K562 (cell line): ENCODE data around the gene FAM117A. TPM values are rescaled to one million over a fixed set of nuclear protein-coding genes. Genes with fewer than 3 reads are reported as not detected.
A peak's percentile ranks its signal among the peaks of the same experiment; 100 is the strongest.

ENCODE experiments used
- BHLHE40 ChIP-seq: IDR thresholded peaks from 2 replicates; pipeline ENCODE4 v1.6.1; 2011; ENCODE audit warnings: low read length, improper control_type of control experiment
- CBX3 ChIP-seq, 2 experiments: IDR thresholded peaks; 1 replicate in 1 of 2; 2 replicates in 1 of 2; pipeline ENCODE4 v1.6.1; 2012; ENCODE audit warnings: inconsistent platforms in 2 of 2, low read length in 2 of 2, borderline replicate concordance in 1 of 2, control low read depth in 1 of 2
- CEBPB ChIP-seq: fragments of 450-650 bp; IDR thresholded peaks from 2 replicates; pipeline ENCODE4 v1.6.1; 2016; ENCODE audit warnings: missing genetic modification characterization, missing compliant biosample characterization
- DMBX1 ChIP-seq: fragments of 250-450 bp; sonication (Bioruptor Pico); IDR thresholded peaks from 2 replicates; pipeline ENCODE4 v1.8.0; 2022; ENCODE audit warnings: inconsistent platforms, mild to moderate bottlenecking, moderate library complexity, borderline replicate concordance
- FOXK2 ChIP-seq, 2 experiments: fragments of 450-650 bp; IDR thresholded peaks in 1 of 2; conservative IDR thresholded peaks in 1 of 2; 2 replicates each; pipeline ENCODE4 v1.6.1; 2016; ENCODE audit warnings: low read depth in 2 of 2, mild to moderate bottlenecking in 1 of 2
- IFI16 ChIP-seq: fragments of 250-450 bp; sonication (Bioruptor Pico); IDR thresholded peaks from 2 replicates; pipeline ENCODE4 v2.1.2; 2022; ENCODE audit warnings: mild to moderate bottlenecking, inconsistent platforms
- MCM3 ChIP-seq: fragments of 450-650 bp; IDR thresholded peaks from 2 replicates; pipeline ENCODE4 v1.6.1; 2016
- NFE2 ChIP-seq: IDR thresholded peaks from 2 replicates; pipeline ENCODE4 v1.6.1; 2014; ENCODE audit warnings: antibody characterized with exemption, low read depth
- NFIX ChIP-seq: fragments of 250-450 bp; sonication (Bioruptor Pico); IDR thresholded peaks from 2 replicates; pipeline ENCODE4 v1.4.0; 2020; ENCODE audit warnings: low read depth, mild to moderate bottlenecking, moderate library complexity
- RBM22 ChIP-seq: fragments of 200-400 bp; formaldehyde crosslinking; IDR thresholded peaks from 2 replicates; pipeline ENCODE4 v1.6.1; 2018; ENCODE audit warnings: low read length, low read depth; ENCODE audit not compliant: poor library complexity, severe bottlenecking
- RBM25 ChIP-seq: fragments of 200-400 bp; formaldehyde crosslinking; IDR thresholded peaks from 2 replicates; pipeline ENCODE4 v1.6.1; 2018; ENCODE audit warnings: low read length, low read depth, moderate library complexity; ENCODE audit not compliant: severe bottlenecking
- TEAD4 ChIP-seq, 2 experiments: sonication (generic) in 1 of 2; formaldehyde crosslinking in 1 of 2; IDR thresholded peaks; 2 replicates each; pipeline versions ENCODE4 v1.6.1 to v1.8.0; 2012 to 2022; ENCODE audit warnings: borderline replicate concordance in 1 of 2, inconsistent platforms in 1 of 2, low read length in 1 of 2, mild to moderate bottlenecking in 1 of 2, missing genetic modification reagents in 1 of 2
- ZNF143 ChIP-seq: sonication (generic); formaldehyde crosslinking; IDR thresholded peaks from 2 replicates; pipeline ENCODE4 v1.9.0; 2022; ENCODE audit warnings: mild to moderate bottlenecking, missing genetic modification reagents
- ZNF583 ChIP-seq: fragments of 250-450 bp; sonication (Bioruptor Pico); IDR thresholded peaks from 2 replicates; pipeline ENCODE4 v1.4.0; 2020
- ZNF584 ChIP-seq: fragments of 200-800 bp; sonication (Bioruptor generic); IDR thresholded peaks from 2 replicates; pipeline ENCODE4 v1.6.1; 2016; ENCODE audit warnings: low read depth, mild to moderate bottlenecking, missing genetic modification characterization, missing compliant biosample characterization
- polyA plus RNA-seq, 8 experiments: library from polyadenylated mRNA; depleted of rRNA in 4 of 8; stranded (reverse) in 5 of 8; unstranded in 3 of 8; fragments of >200 nt; fragmentation: Nextera tagmentation in 2 of 8; fragmentation: Illumina TruSeq in 1 of 8; extraction: Ambion mirVana in 2 of 8; extraction: Trizol in 1 of 8; gene quantifications; 2 replicates each; pipeline versions ENCODE4 v1.2.1 to v1.2.3, GENCODE V29; 2011 to 2014; ENCODE audit warnings: inconsistent platforms in 1 of 8, missing spikeins in 1 of 8
- total RNA-seq, 7 experiments: library from RNA; depleted of rRNA in 6 of 7; stranded (reverse); fragments of >200 nt in 6 of 7; fragmentation: Illumina TruSeq in 2 of 7; extraction: Trizol in 2 of 7; gene quantifications; 2 replicates each; pipeline versions ENCODE4 v1.2.1 to v1.2.3, GENCODE V29; 2011 to 2021; ENCODE audit warnings: low replicate concordance in 1 of 7
- TF ChIP-seq, protein P1 (sequence below): sonication (generic); formaldehyde crosslinking; IDR thresholded peaks from 2 replicates; pipeline ENCODE4 v1.8.0; 2022; ENCODE audit warnings: mild to moderate bottlenecking, missing genetic modification reagents
- TF ChIP-seq, protein P2 (sequence below): sonication (generic); formaldehyde crosslinking; IDR thresholded peaks from 2 replicates; pipeline ENCODE4 v1.8.0; 2022; ENCODE audit warnings: mild to moderate bottlenecking, low read depth, missing genetic modification reagents
- TF ChIP-seq, protein P3 (sequence below): fragments of 450-650 bp; IDR thresholded peaks from 2 replicates; pipeline ENCODE4 v1.7.1; 2018; ENCODE audit warnings: mild to moderate bottlenecking, low read depth; ENCODE audit not compliant: partially characterized antibody
- TF ChIP-seq, protein P4 (sequence below): fragments of 450-650 bp; formaldehyde crosslinking; IDR thresholded peaks from 2 replicates; pipeline ENCODE4 v1.4.0; 2020; ENCODE audit warnings: mild to moderate bottlenecking

Gene FAM117A
- total and polyA plus RNA-seq, 9 of the 15 experiments (the other 6 are each of a cell fraction or from before 2014, with no cell fraction given) = 3.1 to 79.7 (median 36.6) TPM

DNA sequence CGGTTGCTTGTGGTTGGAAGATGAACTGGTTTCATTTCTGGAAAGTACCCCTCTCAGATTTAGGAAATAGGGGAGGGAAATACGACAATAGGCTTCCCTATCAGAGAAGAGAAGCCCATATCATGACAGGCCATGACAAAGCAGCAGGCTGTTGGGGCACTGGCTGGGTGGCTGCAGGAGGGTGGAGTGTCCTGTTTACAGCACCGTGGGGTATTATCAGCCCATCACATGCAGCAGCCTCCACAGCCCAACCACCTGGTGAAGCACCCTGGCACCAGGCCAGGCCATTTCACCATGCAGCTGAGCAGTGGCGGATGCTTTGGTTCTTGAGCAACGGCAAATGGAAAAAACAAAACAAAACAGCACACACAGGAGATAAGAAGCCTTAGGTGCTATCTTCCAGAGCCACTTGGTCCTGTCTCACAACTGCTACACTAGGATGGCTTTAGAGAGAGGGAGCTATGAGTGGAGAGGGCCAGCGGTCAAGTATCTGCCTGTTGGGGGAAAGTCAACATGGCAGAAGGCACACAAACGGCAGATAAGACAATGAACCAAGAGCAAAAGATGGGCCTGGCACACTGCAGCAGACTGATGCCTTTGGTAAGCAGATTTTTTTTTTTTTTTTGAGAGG is 24.2 kb downstream of the FAM117A start (continued):
- TF ChIP-seq, protein P1, sequence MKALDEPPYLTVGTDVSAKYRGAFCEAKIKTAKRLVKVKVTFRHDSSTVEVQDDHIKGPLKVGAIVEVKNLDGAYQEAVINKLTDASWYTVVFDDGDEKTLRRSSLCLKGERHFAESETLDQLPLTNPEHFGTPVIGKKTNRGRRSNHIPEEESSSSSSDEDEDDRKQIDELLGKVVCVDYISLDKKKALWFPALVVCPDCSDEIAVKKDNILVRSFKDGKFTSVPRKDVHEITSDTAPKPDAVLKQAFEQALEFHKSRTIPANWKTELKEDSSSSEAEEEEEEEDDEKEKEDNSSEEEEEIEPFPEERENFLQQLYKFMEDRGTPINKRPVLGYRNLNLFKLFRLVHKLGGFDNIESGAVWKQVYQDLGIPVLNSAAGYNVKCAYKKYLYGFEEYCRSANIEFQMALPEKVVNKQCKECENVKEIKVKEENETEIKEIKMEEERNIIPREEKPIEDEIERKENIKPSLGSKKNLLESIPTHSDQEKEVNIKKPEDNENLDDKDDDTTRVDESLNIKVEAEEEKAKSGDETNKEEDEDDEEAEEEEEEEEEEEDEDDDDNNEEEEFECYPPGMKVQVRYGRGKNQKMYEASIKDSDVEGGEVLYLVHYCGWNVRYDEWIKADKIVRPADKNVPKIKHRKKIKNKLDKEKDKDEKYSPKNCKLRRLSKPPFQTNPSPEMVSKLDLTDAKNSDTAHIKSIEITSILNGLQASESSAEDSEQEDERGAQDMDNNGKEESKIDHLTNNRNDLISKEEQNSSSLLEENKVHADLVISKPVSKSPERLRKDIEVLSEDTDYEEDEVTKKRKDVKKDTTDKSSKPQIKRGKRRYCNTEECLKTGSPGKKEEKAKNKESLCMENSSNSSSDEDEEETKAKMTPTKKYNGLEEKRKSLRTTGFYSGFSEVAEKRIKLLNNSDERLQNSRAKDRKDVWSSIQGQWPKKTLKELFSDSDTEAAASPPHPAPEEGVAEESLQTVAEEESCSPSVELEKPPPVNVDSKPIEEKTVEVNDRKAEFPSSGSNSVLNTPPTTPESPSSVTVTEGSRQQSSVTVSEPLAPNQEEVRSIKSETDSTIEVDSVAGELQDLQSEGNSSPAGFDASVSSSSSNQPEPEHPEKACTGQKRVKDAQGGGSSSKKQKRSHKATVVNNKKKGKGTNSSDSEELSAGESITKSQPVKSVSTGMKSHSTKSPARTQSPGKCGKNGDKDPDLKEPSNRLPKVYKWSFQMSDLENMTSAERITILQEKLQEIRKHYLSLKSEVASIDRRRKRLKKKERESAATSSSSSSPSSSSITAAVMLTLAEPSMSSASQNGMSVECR (CRISPR knock-in tag) = peak; percentile 74
- TF ChIP-seq, protein P2, sequence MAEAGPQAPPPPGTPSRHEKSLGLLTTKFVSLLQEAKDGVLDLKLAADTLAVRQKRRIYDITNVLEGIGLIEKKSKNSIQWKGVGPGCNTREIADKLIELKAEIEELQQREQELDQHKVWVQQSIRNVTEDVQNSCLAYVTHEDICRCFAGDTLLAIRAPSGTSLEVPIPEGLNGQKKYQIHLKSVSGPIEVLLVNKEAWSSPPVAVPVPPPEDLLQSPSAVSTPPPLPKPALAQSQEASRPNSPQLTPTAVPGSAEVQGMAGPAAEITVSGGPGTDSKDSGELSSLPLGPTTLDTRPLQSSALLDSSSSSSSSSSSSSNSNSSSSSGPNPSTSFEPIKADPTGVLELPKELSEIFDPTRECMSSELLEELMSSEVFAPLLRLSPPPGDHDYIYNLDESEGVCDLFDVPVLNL = no peak
- TF ChIP-seq, protein P3, sequence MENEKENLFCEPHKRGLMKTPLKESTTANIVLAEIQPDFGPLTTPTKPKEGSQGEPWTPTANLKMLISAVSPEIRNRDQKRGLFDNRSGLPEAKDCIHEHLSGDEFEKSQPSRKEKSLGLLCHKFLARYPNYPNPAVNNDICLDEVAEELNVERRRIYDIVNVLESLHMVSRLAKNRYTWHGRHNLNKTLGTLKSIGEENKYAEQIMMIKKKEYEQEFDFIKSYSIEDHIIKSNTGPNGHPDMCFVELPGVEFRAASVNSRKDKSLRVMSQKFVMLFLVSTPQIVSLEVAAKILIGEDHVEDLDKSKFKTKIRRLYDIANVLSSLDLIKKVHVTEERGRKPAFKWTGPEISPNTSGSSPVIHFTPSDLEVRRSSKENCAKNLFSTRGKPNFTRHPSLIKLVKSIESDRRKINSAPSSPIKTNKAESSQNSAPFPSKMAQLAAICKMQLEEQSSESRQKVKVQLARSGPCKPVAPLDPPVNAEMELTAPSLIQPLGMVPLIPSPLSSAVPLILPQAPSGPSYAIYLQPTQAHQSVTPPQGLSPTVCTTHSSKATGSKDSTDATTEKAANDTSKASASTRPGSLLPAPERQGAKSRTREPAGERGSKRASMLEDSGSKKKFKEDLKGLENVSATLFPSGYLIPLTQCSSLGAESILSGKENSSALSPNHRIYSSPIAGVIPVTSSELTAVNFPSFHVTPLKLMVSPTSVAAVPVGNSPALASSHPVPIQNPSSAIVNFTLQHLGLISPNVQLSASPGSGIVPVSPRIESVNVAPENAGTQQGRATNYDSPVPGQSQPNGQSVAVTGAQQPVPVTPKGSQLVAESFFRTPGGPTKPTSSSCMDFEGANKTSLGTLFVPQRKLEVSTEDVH = peak; percentile 83
- peak; percentile 100 for TF ChIP-seq CEBPB (tag)
- TF ChIP-seq MCM3 = no peak
- TF ChIP-seq TEAD4 (IDR thresholded peaks at IDR 0.05; ENCODE audit: low read length) = peak; percentile 100
- no peak for TF ChIP-seq TEAD4 (CRISPR knock-in tag; IDR thresholded peaks at IDR 0.05; ENCODE audit: borderline replicate concordance)
- TF ChIP-seq ZNF583 (CRISPR knock-in tag) = peak; percentile 94
- TF ChIP-seq RBM22 = no peak
- TF ChIP-seq RBM25 = no peak
- no peak for TF ChIP-seq IFI16
- TF ChIP-seq CBX3 (IDR thresholded peaks at IDR 0.05; ENCODE audit: borderline replicate concordance in 1 of 2, low read length in 2 of 2) = peak in 1 of 2 experiments; percentile 79; a peak in 1 of 3 replicates
- peak; percentile 91 for TF ChIP-seq NFE2
- peak; percentile 97 to 99 for TF ChIP-seq FOXK2 (conservative IDR thresholded peaks at IDR 0.05 in 1 of 2, IDR thresholded peaks at IDR 0.05 in 1 of 2; ENCODE audit: low read depth in 2 of 2)
- peak; percentile 90 for TF ChIP-seq NFIX (CRISPR knock-in tag)
- peak; percentile 99 for TF ChIP-seq ZNF584
- TF ChIP-seq ZNF143 (CRISPR knock-in tag) = no peak
- TF ChIP-seq, protein P4, sequence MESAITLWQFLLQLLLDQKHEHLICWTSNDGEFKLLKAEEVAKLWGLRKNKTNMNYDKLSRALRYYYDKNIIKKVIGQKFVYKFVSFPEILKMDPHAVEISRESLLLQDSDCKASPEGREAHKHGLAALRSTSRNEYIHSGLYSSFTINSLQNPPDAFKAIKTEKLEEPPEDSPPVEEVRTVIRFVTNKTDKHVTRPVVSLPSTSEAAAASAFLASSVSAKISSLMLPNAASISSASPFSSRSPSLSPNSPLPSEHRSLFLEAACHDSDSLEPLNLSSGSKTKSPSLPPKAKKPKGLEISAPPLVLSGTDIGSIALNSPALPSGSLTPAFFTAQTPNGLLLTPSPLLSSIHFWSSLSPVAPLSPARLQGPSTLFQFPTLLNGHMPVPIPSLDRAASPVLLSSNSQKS = no peak
- TF ChIP-seq DMBX1 (CRISPR knock-in tag) = peak; percentile 99
- TF ChIP-seq BHLHE40 = peak; percentile 94
